ENCODE data around the gene MRPL24. TPM values are rescaled to one million over a fixed set of nuclear protein-coding genes. Genes with fewer than 3 reads are reported as not detected.

Gene MRPL24
- total and polyA plus RNA-seq, 9 of the 15 experiments (the other 6 are each of a cell fraction or from before 2014, with no cell fraction given), result 74.3 to 267 (median 113) TPM

DNA sequence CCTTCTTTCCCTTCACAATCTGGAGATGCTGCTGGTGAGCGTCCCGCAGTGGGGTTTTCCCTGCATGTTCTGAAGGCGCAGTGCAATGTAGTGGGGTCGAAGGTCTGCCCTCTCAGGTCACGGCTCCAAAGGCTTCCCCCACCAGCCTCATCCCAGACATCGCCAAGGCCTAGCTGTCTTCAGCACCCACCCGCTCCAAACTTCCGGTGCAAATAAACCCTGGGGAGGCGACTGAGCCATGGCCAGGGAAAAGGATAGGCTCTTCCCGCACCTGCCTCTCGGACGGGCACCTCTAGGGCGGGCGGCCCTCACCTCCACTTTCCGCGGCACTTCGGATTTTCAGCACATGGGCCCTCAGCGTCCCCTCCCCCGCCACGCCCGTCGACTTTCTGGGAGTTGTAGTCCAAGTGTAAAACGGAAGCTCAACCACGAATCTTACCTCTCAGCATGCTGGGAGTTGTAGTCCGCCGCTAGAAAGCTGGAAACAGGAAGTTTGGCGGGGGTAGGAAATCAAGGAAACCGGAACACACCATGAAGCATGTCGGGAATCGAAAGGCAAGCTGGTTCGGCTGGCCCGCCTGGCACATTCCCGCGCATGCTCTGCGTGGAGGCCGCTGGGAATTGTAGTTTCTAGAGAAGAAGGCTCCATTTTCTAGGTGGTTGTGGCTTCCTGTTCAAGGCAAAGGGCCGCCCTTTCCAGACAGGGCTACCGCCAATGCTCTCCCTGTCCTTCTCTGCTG is at the start of gene MRPL24 (continued):
- TF ChIP-seq RFX1 (IDR thresholded peaks at IDR 0.05), result no peak
- no peak for TF ChIP-seq SLC30A9 (CRISPR knock-in tag; IDR thresholded peaks at IDR 0.05)
- peak; percentile 55 to 92 (median 91) for TF ChIP-seq YY1 (IDR thresholded peaks at IDR 0.05; ENCODE audit: borderline replicate concordance in 1 of 3, control insufficient read depth in 1 of 3, extremely low read depth in 1 of 3, insufficient read depth in 3 of 3, insufficient read length in 1 of 3, insufficient replicate concordance in 2 of 3, low read depth in 1 of 3, low read length in 2 of 3)
- peak; percentile 5 for TF ChIP-seq NCOR1 (IDR thresholded peaks at IDR 0.05)
- TF ChIP-seq ZNF780A (CRISPR knock-in tag; IDR thresholded peaks at IDR 0.05), result no peak
- no peak for TF ChIP-seq TARDBP (IDR thresholded peaks at IDR 0.05)
- no peak for TF ChIP-seq ZNF217 (CRISPR knock-in tag; IDR thresholded peaks at IDR 0.05)
- no peak for TF ChIP-seq HMGN3 (IDR thresholded peaks at IDR 0.05; ENCODE audit: borderline replicate concordance, extremely low read depth, insufficient read length, low read depth, low read length)
- TF ChIP-seq SAFB2 (IDR thresholded peaks at IDR 0.05; ENCODE audit: borderline replicate concordance, low read depth, low read length, severe bottlenecking), result no peak
- peak; percentile 82; the same call in 1 of the 2 replicates for TF ChIP-seq HLTF (IDR thresholded peaks at IDR 0.05)
- TF ChIP-seq PRMT5 (CRISPR knock-in tag; IDR thresholded peaks at IDR 0.05), result no peak
- TF ChIP-seq TEAD1 (CRISPR knock-in tag; IDR thresholded peaks at IDR 0.05), result peak; percentile 65 to 74; a peak in 3 of 4 replicates
- TF ChIP-seq, protein P1, sequence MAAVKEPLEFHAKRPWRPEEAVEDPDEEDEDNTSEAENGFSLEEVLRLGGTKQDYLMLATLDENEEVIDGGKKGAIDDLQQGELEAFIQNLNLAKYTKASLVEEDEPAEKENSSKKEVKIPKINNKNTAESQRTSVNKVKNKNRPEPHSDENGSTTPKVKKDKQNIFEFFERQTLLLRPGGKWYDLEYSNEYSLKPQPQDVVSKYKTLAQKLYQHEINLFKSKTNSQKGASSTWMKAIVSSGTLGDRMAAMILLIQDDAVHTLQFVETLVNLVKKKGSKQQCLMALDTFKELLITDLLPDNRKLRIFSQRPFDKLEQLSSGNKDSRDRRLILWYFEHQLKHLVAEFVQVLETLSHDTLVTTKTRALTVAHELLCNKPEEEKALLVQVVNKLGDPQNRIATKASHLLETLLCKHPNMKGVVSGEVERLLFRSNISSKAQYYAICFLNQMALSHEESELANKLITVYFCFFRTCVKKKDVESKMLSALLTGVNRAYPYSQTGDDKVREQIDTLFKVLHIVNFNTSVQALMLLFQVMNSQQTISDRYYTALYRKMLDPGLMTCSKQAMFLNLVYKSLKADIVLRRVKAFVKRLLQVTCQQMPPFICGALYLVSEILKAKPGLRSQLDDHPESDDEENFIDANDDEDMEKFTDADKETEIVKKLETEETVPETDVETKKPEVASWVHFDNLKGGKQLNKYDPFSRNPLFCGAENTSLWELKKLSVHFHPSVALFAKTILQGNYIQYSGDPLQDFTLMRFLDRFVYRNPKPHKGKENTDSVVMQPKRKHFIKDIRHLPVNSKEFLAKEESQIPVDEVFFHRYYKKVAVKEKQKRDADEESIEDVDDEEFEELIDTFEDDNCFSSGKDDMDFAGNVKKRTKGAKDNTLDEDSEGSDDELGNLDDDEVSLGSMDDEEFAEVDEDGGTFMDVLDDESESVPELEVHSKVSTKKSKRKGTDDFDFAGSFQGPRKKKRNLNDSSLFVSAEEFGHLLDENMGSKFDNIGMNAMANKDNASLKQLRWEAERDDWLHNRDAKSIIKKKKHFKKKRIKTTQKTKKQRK (IDR thresholded peaks at IDR 0.05; ENCODE audit: borderline replicate concordance, low read depth, low read length), result no peak
